ENCODE data around the gene CXorf49B. TPM values are rescaled to one million over a fixed set of nuclear protein-coding genes. Genes with fewer than 3 reads are reported as not detected.
A peak's percentile ranks its signal among the peaks of the same experiment; 100 is the strongest.
"Not testable (repeated sequence)": the region's sequence is repeated elsewhere in the genome, so short reads cannot be mapped to it uniquely, and the experiment has no call there.

CXorf49B gene
- not detected for total RNA-seq
- polyA plus RNA-seq, result not detected
- long read RNA-seq, donor 1, result 0 reads
- long read RNA-seq, donor 2, result 0 reads
- long read RNA-seq, donor 3, result 0 reads

DNA sequence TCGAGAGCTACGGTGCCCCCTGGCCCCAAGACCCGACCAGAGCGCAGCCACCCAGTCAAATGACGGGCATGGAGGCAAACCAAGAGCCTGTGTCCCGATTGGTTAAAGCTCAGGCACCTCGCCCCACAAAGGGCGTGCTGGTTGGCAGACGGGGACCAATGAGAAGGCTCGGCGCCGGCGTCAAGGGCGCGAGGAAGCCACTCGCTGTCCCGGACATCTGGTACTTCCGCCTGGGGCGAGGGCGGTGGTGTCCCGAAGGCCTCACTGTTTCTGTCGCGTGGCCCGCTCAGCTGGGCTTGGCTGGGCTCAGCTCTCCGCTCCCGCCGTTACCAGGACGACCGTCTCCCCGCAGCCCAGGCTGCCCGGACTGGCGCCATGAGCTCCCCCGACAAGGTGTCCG is at the start of gene CXorf49B:
CXorf49B (plus strand) TSS at position 301 of the 400 bp plus-strand sequence; CDS start at position 376, 75 bp downstream.
- H3K27me3 ChIP-seq; H3K27ac ChIP-seq; intact Hi-C loops (cut with DNase I); H3K4me1 ChIP-seq; H3K9me3 ChIP-seq; DNase-seq; ATAC-seq; H3K36me3 ChIP-seq; H3K4me3 ChIP-seq: not testable (repeated sequence)
- WGBS, 2 donors, result no CpG with 5 or more reads among the region's 34 CpGs

DNA sequence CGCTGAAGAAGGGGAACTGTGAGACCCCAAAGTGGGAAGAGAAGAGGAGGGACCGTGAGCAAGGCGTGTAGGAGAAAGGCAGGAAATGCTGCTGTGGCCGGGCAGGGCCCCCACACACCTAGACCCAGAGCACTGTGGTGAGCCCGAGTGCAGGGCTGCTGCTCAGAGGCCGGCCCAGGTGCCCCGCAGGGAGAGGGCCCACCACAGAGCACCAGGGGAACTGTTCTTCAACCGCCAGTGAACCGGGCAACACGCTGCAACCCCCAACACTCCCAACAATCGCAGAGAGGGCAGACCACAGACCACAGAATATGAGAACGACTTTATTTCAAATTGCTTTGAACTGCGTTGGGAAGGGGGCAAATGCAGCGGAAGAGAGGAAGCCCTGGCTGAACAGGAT is 49.1 kb upstream of the CXorf49B start:
- H3K4me1 ChIP-seq; H3K27me3 ChIP-seq; DNase-seq; intact Hi-C loops (cut with DNase I); H3K27ac ChIP-seq; H3K36me3 ChIP-seq; H3K9me3 ChIP-seq; ATAC-seq; H3K4me3 ChIP-seq: not testable (repeated sequence)
- no CpG with 5 or more reads among the region's 14 CpGs for WGBS, 2 donors

DNA sequence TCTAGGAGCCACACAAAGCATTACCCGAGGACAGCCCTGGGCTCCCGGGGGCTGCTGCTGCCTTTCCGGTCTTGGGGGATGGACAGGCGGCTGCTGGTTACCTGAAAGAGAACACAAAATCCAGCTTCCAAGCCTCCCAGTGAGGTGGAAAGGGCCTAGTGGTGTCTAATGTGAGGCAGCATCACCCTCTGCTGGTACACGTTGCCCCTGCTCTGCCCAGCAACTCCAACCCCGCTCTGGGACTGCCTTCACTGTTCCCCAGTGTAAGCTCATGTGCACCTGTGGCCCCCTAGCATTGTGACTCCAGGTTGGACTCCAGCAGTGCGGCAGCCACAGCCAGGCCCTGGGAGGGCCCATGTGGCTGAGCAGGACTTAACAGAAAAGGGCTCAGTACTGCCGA is 47.6 kb upstream of the CXorf49B start:
- DNase-seq; H3K4me1 ChIP-seq; H3K27me3 ChIP-seq; H3K36me3 ChIP-seq; intact Hi-C loops (cut with DNase I); H3K27ac ChIP-seq; H3K9me3 ChIP-seq; ATAC-seq; H3K4me3 ChIP-seq: not testable (repeated sequence)
- WGBS, 2 donors, result no CpG with 5 or more reads among the region's 8 CpGs

DNA sequence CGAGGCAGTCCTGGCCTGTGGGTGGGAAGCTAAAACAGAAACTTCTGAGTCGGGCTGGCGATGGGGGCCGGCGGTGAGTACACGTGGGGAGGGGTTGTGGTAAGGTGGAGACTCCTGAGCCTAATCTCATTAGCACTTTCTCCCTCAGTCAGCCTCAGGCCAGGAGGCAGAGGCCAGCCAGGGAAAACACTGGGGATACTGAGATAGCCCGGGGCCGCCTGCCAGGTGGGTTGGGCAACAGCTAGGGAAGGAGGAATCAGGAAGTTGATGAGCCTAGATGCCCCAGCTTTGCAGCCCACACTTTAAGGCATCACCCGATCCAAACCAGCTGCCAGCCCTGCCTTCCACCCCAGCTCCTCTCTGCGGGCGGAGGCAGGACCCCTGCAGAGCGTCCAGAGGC is 46.8 kb upstream of the CXorf49B start:
- intact Hi-C loops (cut with DNase I); H3K27ac ChIP-seq; H3K36me3 ChIP-seq; H3K4me1 ChIP-seq; H3K4me3 ChIP-seq; DNase-seq; H3K27me3 ChIP-seq; H3K9me3 ChIP-seq: not testable (repeated sequence)
- no CpG with 5 or more reads among the region's 12 CpGs for WGBS, 2 donors
- ATAC-seq, result peak in 1 of 8 donors; percentile 29

DNA sequence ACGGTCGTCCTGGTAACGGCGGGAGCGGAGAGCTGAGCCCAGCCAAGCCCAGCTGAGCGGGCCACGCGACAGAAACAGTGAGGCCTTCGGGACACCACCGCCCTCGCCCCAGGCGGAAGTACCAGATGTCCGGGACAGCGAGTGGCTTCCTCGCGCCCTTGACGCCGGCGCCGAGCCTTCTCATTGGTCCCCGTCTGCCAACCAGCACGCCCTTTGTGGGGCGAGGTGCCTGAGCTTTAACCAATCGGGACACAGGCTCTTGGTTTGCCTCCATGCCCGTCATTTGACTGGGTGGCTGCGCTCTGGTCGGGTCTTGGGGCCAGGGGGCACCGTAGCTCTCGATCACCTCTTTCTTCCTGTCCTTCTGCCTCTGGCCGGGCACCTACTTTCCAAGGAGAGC is 45.0 kb upstream of the CXorf49B start, which contains the start of gene CXorf49:
CXorf49 (minus strand) TSS at position 101 of the 400 bp plus-strand sequence. CDS start 134 bp downstream, outside the sequence.
- H3K27me3 ChIP-seq; H3K4me3 ChIP-seq; intact Hi-C loops (cut with DNase I); H3K9me3 ChIP-seq; H3K4me1 ChIP-seq; H3K36me3 ChIP-seq; H3K27ac ChIP-seq; DNase-seq; ATAC-seq: not testable (repeated sequence)
- WGBS, 2 donors, result no CpG with 5 or more reads among the region's 30 CpGs

DNA sequence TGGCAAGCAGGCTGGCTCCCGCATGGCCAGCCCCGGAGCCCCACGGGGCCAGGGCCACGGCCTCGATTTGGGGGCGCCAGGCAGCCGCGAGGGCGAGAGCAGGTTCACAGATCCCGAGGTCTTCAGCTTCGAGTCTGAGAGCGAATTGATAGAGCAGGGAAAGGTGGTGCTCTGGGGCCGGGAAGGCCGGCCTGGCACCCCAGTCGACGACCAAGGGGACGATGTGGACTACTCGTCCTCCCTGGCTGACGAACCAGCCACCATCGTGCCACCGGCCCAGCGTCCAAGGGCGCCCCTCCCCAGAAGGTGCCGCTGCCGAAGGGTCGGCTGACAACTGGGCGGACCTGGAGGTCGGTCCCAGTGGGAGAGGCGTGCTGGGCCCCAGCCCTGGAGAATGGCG is 44.0 kb upstream of the CXorf49B start:
- DNase-seq, result peak in 1 of 2 donors; percentile 1
- H3K4me3 ChIP-seq; H3K4me1 ChIP-seq; H3K36me3 ChIP-seq; intact Hi-C loops (cut with DNase I); H3K27ac ChIP-seq; H3K9me3 ChIP-seq; H3K27me3 ChIP-seq: not testable (repeated sequence)
- ATAC-seq, result peak in 1 of 8 donors; percentile 12
- WGBS, 2 donors, result 80 to 93% methylated on average over 2 to 7 of the region's 30 CpGs

DNA sequence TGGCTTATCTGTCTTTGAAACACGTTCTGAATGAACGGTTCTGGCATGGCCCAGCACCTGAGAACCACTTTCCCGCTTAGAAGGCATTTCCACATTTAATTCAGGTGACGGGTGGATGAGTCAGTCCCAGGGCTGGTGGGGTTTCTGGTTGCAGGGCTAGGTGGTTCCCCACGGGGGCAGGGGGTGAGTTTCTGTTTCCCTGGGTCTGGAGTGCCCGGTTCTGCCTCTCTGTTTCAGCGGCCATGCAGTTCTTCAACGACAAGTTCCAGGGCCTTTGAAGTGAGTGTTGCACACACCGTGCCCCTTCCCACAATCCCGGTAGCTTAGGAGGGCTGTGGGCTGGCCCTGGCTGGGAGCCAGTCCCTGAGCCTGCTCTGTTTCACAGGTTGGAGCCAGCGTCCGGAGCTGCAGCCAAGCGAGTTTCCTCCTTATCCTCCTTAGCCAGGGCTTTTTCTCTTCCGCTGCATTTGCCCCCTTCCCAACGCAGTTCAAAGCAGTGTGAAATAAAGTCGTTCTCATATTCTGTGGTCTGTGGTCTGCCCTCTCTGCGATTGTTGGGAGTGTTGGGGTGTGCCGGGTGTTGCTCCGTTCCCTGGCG is 42.8 kb upstream of the CXorf49B start:
- WGBS, 2 donors, result no CpG with 5 or more reads among the region's 20 CpGs
- H3K4me1 ChIP-seq; H3K4me3 ChIP-seq; H3K36me3 ChIP-seq; ATAC-seq; H3K27me3 ChIP-seq; H3K27ac ChIP-seq; DNase-seq; intact Hi-C loops (cut with DNase I); H3K9me3 ChIP-seq: not testable (repeated sequence)

DNA sequence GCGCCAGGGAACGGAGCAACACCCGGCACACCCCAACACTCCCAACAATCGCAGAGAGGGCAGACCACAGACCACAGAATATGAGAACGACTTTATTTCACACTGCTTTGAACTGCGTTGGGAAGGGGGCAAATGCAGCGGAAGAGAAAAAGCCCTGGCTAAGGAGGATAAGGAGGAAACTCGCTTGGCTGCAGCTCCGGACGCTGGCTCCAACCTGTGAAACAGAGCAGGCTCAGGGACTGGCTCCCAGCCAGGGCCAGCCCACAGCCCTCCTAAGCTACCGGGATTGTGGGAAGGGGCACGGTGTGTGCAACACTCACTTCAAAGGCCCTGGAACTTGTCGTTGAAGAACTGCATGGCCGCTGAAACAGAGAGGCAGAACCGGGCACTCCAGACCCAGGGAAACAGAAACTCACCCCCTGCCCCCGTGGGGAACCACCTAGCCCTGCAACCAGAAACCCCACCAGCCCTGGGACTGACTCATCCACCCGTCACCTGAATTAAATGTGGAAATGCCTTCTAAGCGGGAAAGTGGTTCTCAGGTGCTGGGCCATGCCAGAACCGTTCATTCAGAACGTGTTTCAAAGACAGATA is 2.4 kb upstream of the CXorf49B start:
- H3K27ac ChIP-seq; H3K36me3 ChIP-seq; intact Hi-C loops (cut with DNase I); ATAC-seq; H3K4me1 ChIP-seq; H3K27me3 ChIP-seq; H3K9me3 ChIP-seq; DNase-seq; H3K4me3 ChIP-seq: not testable (repeated sequence)
- WGBS, 2 donors, result no CpG with 5 or more reads among the region's 20 CpGs

DNA sequence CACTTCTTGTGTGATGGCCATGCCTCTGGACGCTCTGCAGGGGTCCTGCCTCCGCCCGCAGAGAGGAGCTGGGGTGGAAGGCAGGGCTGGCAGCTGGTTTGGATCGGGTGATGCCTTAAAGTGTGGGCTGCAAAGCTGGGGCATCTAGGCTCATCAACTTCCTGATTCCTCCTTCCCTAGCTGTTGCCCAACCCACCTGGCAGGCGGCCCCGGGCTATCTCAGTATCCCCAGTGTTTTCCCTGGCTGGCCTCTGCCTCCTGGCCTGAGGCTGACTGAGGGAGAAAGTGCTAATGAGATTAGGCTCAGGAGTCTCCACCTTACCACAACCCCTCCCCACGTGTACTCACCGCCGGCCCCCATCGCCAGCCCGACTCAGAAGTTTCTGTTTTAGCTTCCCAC is 1.7 kb downstream of the CXorf49B start:
- intact Hi-C loops (cut with DNase I), result not testable (repeated sequence)

DNA sequence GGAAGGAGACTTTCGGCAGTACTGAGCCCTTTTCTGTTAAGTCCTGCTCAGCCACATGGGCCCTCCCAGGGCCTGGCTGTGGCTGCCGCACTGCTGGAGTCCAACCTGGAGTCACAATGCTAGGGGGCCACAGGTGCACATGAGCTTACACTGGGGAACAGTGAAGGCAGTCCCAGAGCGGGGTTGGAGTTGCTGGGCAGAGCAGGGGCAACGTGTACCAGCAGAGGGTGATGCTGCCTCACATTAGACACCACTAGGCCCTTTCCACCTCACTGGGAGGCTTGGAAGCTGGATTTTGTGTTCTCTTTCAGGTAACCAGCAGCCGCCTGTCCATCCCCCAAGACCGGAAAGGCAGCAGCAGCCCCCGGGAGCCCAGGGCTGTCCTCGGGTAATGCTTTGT is 2.5 kb downstream of the CXorf49B start:
- DNase-seq; H3K27ac ChIP-seq; H3K27me3 ChIP-seq; H3K9me3 ChIP-seq; H3K4me3 ChIP-seq; intact Hi-C loops (cut with DNase I); ATAC-seq; H3K36me3 ChIP-seq; H3K4me1 ChIP-seq: not testable (repeated sequence)
- WGBS, 2 donors, result no CpG with 5 or more reads among the region's 8 CpGs

More for the DNA sequence above, 1.7 kb downstream of the CXorf49B start:
- WGBS, 2 donors, result no CpG with 5 or more reads among the region's 11 CpGs
- H3K9me3 ChIP-seq, H3K27me3 ChIP-seq, DNase-seq, H3K4me1 ChIP-seq, H3K27ac ChIP-seq, H3K36me3 ChIP-seq, H3K4me3 ChIP-seq: not testable (repeated sequence)
- peak in 1 of 8 donors; percentile 38 for ATAC-seq

DNA sequence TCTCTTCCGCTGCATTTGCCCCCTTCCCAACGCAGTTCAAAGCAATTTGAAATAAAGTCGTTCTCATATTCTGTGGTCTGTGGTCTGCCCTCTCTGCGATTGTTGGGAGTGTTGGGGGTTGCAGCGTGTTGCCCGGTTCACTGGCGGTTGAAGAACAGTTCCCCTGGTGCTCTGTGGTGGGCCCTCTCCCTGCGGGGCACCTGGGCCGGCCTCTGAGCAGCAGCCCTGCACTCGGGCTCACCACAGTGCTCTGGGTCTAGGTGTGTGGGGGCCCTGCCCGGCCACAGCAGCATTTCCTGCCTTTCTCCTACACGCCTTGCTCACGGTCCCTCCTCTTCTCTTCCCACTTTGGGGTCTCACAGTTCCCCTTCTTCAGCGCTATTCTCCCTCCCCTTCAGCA is 4.0 kb downstream of the CXorf49B start:
- H3K27me3 ChIP-seq; ATAC-seq; H3K27ac ChIP-seq; H3K36me3 ChIP-seq; DNase-seq; H3K9me3 ChIP-seq; H3K4me3 ChIP-seq; intact Hi-C loops (cut with DNase I); H3K4me1 ChIP-seq: not testable (repeated sequence)
- WGBS, 2 donors, result no CpG with 5 or more reads among the region's 14 CpGs

DNA sequence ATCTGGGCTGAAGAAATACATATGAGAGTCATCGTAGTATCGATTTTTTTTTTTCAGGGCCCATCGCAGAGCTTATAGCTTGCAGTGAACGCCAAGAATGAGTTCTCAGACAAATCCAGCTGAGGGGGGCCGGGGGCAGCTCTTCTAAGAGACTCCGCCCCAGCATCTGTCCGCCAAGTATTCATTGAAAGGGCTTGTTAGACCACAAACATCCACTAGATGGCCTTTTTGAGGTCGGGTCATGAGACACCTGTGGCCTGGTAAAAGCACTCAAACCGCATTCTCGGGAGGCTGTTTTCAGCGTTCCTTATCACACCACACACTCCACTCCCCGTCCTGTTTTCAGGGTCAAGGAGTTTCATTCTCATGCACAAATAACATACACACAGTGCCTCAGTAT is 15.2 kb downstream of the CXorf49B start:
- WGBS, 2 donors, result no CpG with 5 or more reads among the region's 12 CpGs

More for the DNA sequence above, 15.2 kb downstream of the CXorf49B start:
- H3K27ac ChIP-seq; H3K4me1 ChIP-seq; ATAC-seq; H3K9me3 ChIP-seq; H3K36me3 ChIP-seq; DNase-seq; H3K4me3 ChIP-seq; intact Hi-C loops (cut with DNase I); H3K27me3 ChIP-seq: not testable (repeated sequence)
